ENCODE data around the gene TUBB2A. TPM values are rescaled to one million over a fixed set of nuclear protein-coding genes. Genes with fewer than 3 reads are reported as not detected.

The TUBB2A gene
- total and polyA plus RNA-seq, 4 donors, result 10.8 to 53.5 (median 30.1) TPM

GRCh38 chr6:3131695-3132094 lies 25.6 kb downstream of the TUBB2A start:
- ATAC-seq (ENCODE audit: insufficient read depth, low FRiP score), result no peak
- H3K4me3 ChIP-seq, result no peak overlapping the region
- H3K36me3 ChIP-seq (ENCODE audit: control insufficient read depth in 4 of 4, insufficient read depth in 4 of 4, low read length in 4 of 4), result peaks cover 0 to 33% (median 14%) of the 10 kb centered on the region in 4 donors
- 94% methylated on average over 15 of the region's 15 CpGs for WGBS, 2 donors
- H3K4me1 ChIP-seq (ENCODE audit: control insufficient read depth in 5 of 5, insufficient read depth in 5 of 5, low read length in 5 of 5), result no peaks in the 10 kb centered on the region
- DNase-seq, result no peak
- TF ChIP-seq CTCF (IDR thresholded peaks at IDR 0.05; ENCODE audit: control extremely low read depth, extremely low read depth), result no peak
- H3K27me3 ChIP-seq (ENCODE audit: control insufficient read depth in 3 of 3, insufficient read depth in 3 of 3, low read length in 2 of 3), result no peaks in the 10 kb centered on the region
- no peak overlapping the region for H3K9ac ChIP-seq (ENCODE audit: insufficient read depth in 1 of 2, low read length in 2 of 2)
- no peaks in the 10 kb centered on the region for H3K9me3 ChIP-seq (ENCODE audit: control insufficient read depth in 4 of 4, insufficient read depth in 3 of 4, low read length in 3 of 4)
- no peak overlapping the region for H3K27ac ChIP-seq (ENCODE audit: low read depth in 1 of 2, low read length in 1 of 2)

DNA sequence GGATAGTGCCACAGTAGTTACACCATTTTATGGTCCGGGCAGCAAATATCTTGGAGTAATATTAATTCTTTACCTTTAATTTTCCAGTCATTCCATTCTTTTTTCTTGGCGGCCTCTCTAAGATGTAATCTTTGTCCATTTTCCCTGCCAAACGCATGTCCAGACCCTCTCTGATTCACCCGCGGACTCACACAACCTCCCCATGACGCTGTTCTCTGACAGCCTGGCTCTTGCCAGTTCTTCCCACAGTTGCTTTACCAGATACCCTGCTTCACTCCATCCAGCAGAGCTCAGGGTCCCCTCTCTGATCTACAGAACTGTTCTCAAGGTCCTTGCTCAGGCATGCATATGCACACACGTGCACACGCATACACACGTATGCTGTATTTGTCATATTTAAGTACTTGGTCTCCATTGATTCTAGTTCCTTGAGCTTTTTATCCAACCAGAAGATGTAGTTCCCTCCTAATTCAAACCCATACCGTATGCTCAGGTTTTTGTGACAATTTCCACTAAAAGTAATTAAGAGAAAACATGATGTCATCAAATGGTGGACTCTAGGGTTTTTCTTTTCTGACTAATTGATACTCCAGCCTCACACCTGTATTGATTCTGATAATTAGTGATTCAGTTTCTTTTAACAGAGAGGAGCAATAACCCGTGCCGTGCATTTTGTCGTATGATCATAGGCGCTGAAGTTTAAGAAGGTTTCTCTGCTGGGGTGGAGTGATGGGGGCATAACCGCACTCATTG lies 28.8 kb downstream of the TUBB2A start:
- no peak for TF ChIP-seq CTCF (IDR thresholded peaks at IDR 0.05; ENCODE audit: control extremely low read depth, extremely low read depth)
- H3K36me3 ChIP-seq (ENCODE audit: control insufficient read depth in 4 of 4, insufficient read depth in 4 of 4, low read length in 4 of 4), result peaks cover 0 to 19% (median 12%) of the 10 kb centered on the region in 4 donors
- ATAC-seq (ENCODE audit: insufficient read depth, low FRiP score), result no peak

DNA sequence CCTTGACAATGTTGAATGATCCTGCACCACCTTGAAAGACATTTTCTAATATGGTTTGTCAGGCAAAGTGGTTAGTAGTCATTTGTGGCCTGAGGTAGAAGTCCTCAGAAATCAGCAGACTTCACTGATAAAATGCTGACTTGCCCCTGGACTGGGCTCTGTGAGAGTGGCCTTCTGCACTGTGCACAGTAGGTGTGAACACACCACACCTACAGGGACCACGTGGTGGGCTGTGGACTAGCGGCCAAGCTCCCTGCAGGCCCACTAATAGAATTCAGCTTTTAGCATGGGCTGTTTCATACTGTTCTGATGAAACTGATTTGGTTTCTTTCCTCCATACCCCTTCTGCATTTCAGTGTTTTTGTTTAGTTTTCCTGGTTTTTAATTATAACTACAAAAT lies 31.5 kb downstream of the TUBB2A start:
- no peak for TF ChIP-seq CTCF (IDR thresholded peaks at IDR 0.05; ENCODE audit: control extremely low read depth, extremely low read depth)
- no peak overlapping the region for H3K4me3 ChIP-seq
- peaks cover 0 to 14% (median 8%) of the 10 kb centered on the region in 4 donors for H3K36me3 ChIP-seq (ENCODE audit: control insufficient read depth in 4 of 4, insufficient read depth in 4 of 4, low read length in 4 of 4)
- H3K9me3 ChIP-seq (ENCODE audit: control insufficient read depth in 4 of 4, insufficient read depth in 3 of 4, low read length in 3 of 4), result no peaks in the 10 kb centered on the region
- 45 to 46% methylated on average over 2 of the region's 2 CpGs for WGBS, 2 donors
- no peaks in the 10 kb centered on the region for H3K4me1 ChIP-seq (ENCODE audit: control insufficient read depth in 5 of 5, insufficient read depth in 5 of 5, low read length in 5 of 5)
- H3K9ac ChIP-seq (ENCODE audit: insufficient read depth in 1 of 2, low read length in 2 of 2), result no peak overlapping the region
- H3K27ac ChIP-seq (ENCODE audit: low read depth in 1 of 2, low read length in 1 of 2), result no peak overlapping the region
- DNase-seq, result no peak
- no peak for ATAC-seq (ENCODE audit: insufficient read depth, low FRiP score)
- H3K27me3 ChIP-seq (ENCODE audit: control insufficient read depth in 3 of 3, insufficient read depth in 3 of 3, low read length in 2 of 3), result no peaks in the 10 kb centered on the region

More for the DNA sequence above, 28.8 kb downstream of the TUBB2A start:
- no peak for DNase-seq
- H3K27ac ChIP-seq (ENCODE audit: low read depth in 1 of 2, low read length in 1 of 2), result no peak overlapping the region
- H3K27me3 ChIP-seq (ENCODE audit: control insufficient read depth in 3 of 3, insufficient read depth in 3 of 3, low read length in 2 of 3), result no peaks in the 10 kb centered on the region
- 95 to 98% methylated on average over 15 of the region's 15 CpGs for WGBS, 2 donors
- H3K9me3 ChIP-seq (ENCODE audit: control insufficient read depth in 4 of 4, insufficient read depth in 3 of 4, low read length in 3 of 4), result no peaks in the 10 kb centered on the region
- no peak overlapping the region for H3K9ac ChIP-seq (ENCODE audit: insufficient read depth in 1 of 2, low read length in 2 of 2)
- no peaks in the 10 kb centered on the region for H3K4me1 ChIP-seq (ENCODE audit: control insufficient read depth in 5 of 5, insufficient read depth in 5 of 5, low read length in 5 of 5)
- H3K4me3 ChIP-seq, result no peak overlapping the region
